ENCODE results near the gene TRPM6.
A peak's percentile ranks its signal among the peaks of the same experiment; 100 is the strongest.
"Not testable (repeated sequence)": the region's sequence is repeated elsewhere in the genome, so short reads cannot be mapped to it uniquely, and the experiment has no call there.

TRPM6 gene

GRCh38 chr9:74887041-74887980 lies at the start of gene TRPM6:
TRPM6 (minus strand) TSS chr9:74887921; CDS start chr9:74887856, 65 bp downstream.
- peak; percentile 33 for DNase-seq (ENCODE audit: low spot score)

- peak; percentile 8 for DNase-seq (ENCODE audit: low spot score)
These were observed 47.3 kb upstream of the TRPM6 start for GRCh38 chr9:74935008-74935407.

DNA sequence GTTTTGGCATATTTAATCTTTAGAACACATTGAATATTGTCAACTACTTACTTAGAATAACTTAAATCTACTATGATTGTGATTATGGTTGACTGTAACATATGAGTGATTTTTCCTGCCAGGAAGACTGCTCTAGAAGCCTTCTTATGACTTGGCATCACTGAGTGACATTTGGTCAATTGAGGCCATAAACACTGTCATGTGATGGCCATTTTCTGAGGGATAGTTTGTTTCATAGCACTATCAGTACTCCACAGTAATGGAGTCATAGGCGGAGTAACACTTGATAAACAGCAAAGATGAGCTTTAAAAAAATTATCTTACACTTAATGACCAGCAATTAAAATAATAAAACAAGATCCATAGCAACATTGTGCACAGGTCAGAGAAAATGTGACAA lies 34.0 kb upstream of the TRPM6 start:
- DNase-seq (ENCODE audit: low spot score): no peak

- DNase-seq (ENCODE audit: low spot score): no peak
These were observed 33.4 kb upstream of the TRPM6 start for GRCh38 chr9:74920944-74921626.

DNA sequence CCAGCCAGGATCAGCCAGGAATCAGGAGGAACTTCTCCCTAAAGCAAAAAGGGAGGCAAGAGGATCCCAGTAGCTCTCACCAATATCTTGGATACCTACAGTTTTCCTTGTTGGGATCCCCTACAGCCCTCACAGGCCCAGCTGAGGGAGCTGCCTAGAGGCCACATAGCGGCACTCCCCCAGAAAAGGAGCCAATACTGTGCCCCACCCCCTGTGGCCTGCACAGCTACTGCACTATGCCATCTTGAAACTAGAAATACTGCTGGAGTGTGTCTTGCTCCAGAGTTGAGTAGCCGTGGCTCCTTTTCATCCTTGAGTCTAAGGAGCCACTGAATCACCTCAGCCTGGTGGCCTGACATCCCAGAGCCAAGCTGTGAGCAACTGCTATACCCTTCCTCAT lies 22.3 kb upstream of the TRPM6 start:
- DNase-seq (ENCODE audit: low spot score): no peak

GRCh38 chr9:74908665-74909064 lies 20.9 kb upstream of the TRPM6 start:
- DNase-seq (ENCODE audit: low spot score): no peak

DNA sequence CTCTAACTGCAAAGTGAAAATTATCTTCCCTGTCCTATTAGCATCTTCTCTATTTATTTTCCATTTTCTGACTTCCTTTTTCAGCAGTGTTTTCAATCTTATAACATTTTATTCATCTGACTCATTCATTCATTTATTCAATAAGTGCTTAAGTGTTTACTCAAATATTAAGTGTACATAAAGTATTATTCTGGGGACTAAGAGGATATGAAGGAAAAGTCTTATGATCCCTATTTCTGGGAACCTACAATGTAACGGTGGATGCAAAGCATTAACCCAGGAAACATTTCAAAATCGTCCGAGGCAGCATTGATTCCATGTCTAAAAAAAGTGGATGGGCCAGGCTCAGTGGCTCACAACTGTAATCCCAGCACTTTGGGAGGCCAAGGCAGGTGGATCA lies 19.4 kb upstream of the TRPM6 start:
- DNase-seq (ENCODE audit: low spot score): no peak

- no peak for DNase-seq (ENCODE audit: low spot score)
These were observed 13.3 kb upstream of the TRPM6 start for GRCh38 chr9:74901001-74901400.

GRCh38 chr9:74888449-74888848 lies 728 bp upstream of the TRPM6 start:
- not testable (repeated sequence) for DNase-seq (ENCODE audit: low spot score)

GRCh38 chr9:74887981-74888370 lies 255 bp upstream of the TRPM6 start:
- no peak for DNase-seq (ENCODE audit: low spot score)

DNA sequence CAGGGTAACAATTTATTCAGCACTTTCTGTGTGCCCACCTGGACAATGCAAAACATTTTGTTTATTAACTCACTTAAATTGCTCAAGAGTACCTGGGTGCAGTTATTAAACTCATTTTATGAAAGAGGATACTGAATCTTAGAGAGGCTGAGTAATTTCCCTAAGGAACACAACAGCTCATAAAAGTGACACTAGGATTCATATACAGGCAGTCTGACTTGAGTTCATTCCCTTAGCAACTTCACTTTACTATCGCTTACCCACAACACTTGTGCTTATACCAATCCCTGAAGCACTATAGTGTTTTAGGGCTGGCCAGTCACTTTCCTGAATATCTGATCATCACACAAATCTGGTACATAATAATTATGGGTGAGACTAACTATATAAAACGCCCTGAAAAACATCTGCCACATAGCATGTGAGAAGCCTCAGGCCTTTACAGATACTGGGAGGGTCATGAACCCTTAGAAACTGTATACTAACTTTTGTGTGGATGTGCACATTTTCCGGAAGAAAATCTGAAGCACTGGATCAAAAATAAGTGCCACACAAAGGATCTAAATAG lies 11.3 kb downstream of the TRPM6 start:
- no peak for DNase-seq (ENCODE audit: low spot score)

DNA sequence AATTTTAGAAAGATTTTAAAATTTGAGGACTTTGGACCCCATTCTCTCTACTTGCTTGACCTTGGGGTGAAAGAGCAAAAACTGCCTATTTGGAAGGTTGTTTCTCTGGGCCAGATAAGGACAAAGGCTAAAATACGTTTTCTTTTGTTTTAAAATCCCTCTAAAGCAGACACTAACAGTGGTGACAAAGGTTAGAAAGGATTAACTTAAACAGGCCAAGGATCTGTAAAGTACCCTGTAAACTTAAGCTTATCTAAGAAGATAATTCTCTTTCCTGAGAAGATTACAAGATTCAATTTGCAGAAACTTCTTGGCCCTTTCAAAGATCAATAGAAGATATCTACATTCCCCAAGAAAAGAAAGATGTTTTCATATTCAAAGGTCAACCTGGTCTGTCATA lies 12.1 kb downstream of the TRPM6 start:
- DNase-seq (ENCODE audit: low spot score): no peak

DNA sequence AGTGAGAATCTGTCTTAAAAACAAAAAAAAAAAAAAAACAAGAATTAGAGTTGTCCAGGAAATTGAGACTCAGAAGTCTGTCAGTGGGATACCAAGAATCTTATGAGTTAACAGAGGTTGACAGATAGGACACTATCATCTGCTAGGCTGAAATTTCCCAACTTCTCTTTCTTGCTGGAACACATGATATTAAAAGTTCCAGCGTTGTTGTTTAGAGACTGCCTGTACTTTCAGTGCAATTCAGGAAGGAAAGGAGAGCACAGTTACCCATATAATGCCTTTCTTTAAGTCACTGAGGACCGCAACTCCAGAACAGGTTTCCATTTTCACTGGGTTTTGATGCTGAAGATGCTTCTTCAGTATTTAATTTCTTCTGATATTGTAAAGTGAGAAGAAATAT lies 13.5 kb downstream of the TRPM6 start:
- no peak for DNase-seq (ENCODE audit: low spot score)

GRCh38 chr9:74872619-74873233 lies 15.0 kb downstream of the TRPM6 start:
- no peak for DNase-seq (ENCODE audit: low spot score)

DNA sequence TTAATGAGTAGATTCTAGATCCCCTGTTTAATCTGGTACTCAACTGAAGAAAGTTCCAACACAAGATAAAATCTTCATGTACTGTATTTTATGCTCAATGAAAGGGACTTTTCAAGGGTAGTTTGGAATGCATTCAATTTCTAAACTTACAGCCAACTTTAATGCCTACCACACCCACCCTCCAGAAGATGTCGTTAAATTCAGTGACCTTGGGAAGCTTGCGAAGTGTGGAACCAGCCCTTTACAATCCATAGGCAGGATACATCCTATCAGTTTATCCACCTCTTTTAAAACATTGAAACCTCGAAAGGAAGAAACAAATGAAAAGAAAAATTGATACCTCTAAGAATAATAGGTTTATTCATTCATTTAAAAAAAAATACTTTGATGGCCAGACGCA lies 20.2 kb downstream of the TRPM6 start:
- no peak for DNase-seq (ENCODE audit: low spot score)

- DNase-seq (ENCODE audit: low spot score): peak; percentile 7
These were observed 22.5 kb downstream of the TRPM6 start for GRCh38 chr9:74865177-74865576.

- no peak for DNase-seq (ENCODE audit: low spot score)
These were observed 25.8 kb downstream of the TRPM6 start for GRCh38 chr9:74861773-74862474.

- no peak for DNase-seq (ENCODE audit: low spot score)
These were observed 26.6 kb downstream of the TRPM6 start for GRCh38 chr9:74861071-74861470.

DNA sequence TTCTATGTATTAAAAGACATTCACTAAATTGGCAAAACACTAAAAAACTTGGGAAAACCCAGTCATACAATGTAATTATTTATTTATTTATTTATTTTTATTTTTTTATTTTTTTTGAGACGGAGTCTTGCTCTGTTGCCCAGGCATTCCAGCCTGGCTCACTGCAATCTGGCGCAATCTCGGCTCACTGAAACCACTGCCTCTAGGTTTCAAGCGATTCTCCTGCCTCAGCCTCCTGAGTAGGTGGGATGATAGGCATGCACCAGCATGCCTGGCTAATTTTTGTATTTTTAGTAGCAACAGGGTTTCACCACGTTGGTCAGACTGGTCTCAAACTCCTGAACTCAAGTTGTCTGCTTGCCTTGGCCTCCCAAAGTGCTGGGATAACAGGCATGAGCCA lies 27.5 kb downstream of the TRPM6 start:
- DNase-seq (ENCODE audit: low spot score): not testable (repeated sequence)

GRCh38 chr9:74859786-74860185 lies 27.9 kb downstream of the TRPM6 start:
- DNase-seq (ENCODE audit: low spot score): no peak

DNA sequence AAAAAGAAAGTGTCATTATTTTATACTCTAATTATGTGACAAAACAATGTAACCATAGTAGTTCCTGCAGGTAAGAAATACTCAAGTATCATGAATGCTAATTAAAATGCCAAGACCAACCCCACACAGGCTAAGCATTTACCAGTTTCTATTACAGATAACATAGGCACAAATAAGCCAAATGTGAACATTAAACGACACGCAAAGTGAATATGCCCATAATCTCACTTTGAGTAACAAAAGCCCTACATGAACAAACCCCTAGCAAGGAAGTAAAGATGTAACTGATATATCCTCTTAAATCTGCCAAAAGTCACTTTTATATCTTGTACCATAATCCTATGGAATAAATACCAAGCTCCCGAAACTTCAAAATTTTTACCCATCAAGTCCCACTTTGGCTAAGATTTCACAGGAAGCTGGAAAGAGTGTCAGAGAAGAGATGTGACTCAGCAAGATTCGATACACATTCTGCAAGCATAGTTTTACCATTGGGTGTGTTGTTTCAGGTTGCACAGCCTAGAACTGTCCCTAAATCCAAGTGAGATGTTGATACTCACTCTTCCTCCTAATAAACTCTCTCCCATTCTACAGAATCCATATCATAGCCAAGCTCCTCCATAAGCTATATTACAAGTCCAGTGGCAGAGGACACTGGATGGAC lies 28.8 kb downstream of the TRPM6 start:
- no peak for DNase-seq (ENCODE audit: low spot score)

Data from Ammon's horn (tissue), 1 donor.